ENCODE measurements around the gene SCRN3.

Gene SCRN3

DNA sequence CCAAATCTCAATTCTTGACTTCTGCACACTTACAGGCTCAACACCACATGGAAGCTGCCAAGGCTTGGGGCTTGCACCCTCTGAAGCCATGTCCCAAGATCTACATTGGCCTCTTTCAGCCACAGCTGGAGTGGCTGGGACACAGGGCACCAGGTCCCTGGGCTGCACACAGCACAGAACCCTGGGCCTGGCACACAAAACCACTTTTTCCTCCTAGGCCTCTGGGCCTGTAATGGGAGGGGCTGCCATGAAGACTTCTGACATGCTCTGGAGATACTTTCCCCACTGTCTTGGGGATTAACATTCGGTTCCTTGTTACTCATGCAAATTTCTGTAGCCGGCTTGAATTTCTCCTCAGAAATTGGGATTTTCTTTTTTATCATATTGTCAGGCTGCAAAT lies 30.9 kb upstream of the SCRN3 start:
- Histone ChIP-seq H3K27me3 (ENCODE audit: low read length) (no peaks in the 10 kb centered on the region), H3K9ac (ENCODE audit: low read length) (no peak overlapping the region), H3K27ac (ENCODE audit: low read depth, low read length) (no peak overlapping the region), H4K20me1 (ENCODE audit: low read depth, low read length) (no peaks in the 10 kb centered on the region), H3F3A (ENCODE audit: insufficient read depth) (no peaks in the 10 kb centered on the region), H2AFZ (ENCODE audit: low read depth, low read length, severe bottlenecking) (no peak overlapping the region), H3K4me3 (ENCODE audit: insufficient read depth, low read length, poor library complexity, severe bottlenecking) (no peak overlapping the region), H3K9me2 (replicated peaks; ENCODE audit: insufficient read depth, low read length) (no peaks in the 10 kb centered on the region), H3K79me2 (ENCODE audit: insufficient read depth, low read length) (no peaks in the 10 kb centered on the region), H3K36me3 (ENCODE audit: low read length) (peaks cover 9% of the 10 kb centered on the region; the same call in 1 of the 2 replicates), H3K4me2 (ENCODE audit: low read depth, low read length, poor library complexity, severe bottlenecking) (no peak overlapping the region), H3K9me3 (ENCODE audit: insufficient read depth, low read length) (peaks cover 5% of the 10 kb centered on the region; the same call in 1 of the 2 replicates)
- TF ChIP-seq, protein P1, sequence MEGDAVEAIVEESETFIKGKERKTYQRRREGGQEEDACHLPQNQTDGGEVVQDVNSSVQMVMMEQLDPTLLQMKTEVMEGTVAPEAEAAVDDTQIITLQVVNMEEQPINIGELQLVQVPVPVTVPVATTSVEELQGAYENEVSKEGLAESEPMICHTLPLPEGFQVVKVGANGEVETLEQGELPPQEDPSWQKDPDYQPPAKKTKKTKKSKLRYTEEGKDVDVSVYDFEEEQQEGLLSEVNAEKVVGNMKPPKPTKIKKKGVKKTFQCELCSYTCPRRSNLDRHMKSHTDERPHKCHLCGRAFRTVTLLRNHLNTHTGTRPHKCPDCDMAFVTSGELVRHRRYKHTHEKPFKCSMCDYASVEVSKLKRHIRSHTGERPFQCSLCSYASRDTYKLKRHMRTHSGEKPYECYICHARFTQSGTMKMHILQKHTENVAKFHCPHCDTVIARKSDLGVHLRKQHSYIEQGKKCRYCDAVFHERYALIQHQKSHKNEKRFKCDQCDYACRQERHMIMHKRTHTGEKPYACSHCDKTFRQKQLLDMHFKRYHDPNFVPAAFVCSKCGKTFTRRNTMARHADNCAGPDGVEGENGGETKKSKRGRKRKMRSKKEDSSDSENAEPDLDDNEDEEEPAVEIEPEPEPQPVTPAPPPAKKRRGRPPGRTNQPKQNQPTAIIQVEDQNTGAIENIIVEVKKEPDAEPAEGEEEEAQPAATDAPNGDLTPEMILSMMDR (IDR thresholded peaks at IDR 0.05; ENCODE audit: insufficient read depth, low read length, poor library complexity, severe bottlenecking) = no peak
- TF ChIP-seq EZH2phosphoT487 (conservative IDR thresholded peaks at IDR 0.05; ENCODE audit: low read length) = no peak

DNA sequence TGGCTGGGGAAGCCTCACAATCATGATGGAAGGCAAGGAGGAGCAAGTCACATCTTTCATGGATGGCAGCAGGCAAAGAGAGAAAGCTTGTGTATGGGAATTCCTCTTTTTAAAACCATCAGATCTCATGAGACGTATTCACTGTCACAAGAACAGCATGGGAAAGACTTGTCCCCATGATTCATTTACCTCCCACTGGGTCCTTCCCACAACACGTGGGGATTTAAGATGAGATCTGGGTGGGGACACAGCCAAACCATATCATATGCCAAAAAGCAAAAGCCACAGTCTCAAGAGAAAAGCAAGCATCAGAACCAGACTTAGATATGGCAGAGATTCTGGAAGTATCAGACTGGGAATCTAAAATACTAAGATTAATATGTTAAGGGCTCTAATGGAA lies 30.0 kb upstream of the SCRN3 start:
- Histone ChIP-seq H3K79me2 (ENCODE audit: insufficient read depth, low read length) (no peaks in the 10 kb centered on the region), H4K20me1 (ENCODE audit: low read depth, low read length) (no peaks in the 10 kb centered on the region), H3K4me3 (ENCODE audit: insufficient read depth, low read length, poor library complexity, severe bottlenecking) (no peak overlapping the region), H3K27me3 (ENCODE audit: low read length) (no peaks in the 10 kb centered on the region), H3K9me2 (replicated peaks; ENCODE audit: insufficient read depth, low read length) (no peaks in the 10 kb centered on the region), H3K27ac (ENCODE audit: low read depth, low read length) (no peak overlapping the region), H3K9me3 (ENCODE audit: insufficient read depth, low read length) (peaks cover 5% of the 10 kb centered on the region; the same call in 1 of the 2 replicates), H3F3A (ENCODE audit: insufficient read depth) (no peaks in the 10 kb centered on the region), H2AFZ (ENCODE audit: low read depth, low read length, severe bottlenecking) (no peak overlapping the region), H3K36me3 (ENCODE audit: low read length) (peaks cover 9% of the 10 kb centered on the region; the same call in 1 of the 2 replicates), H3K9ac (ENCODE audit: low read length) (no peak overlapping the region), H3K4me2 (ENCODE audit: low read depth, low read length, poor library complexity, severe bottlenecking) (no peak overlapping the region)
- TF ChIP-seq, protein P1 (IDR thresholded peaks at IDR 0.05; ENCODE audit: insufficient read depth, low read length, poor library complexity, severe bottlenecking) = no peak
- no peak for TF ChIP-seq EZH2phosphoT487 (conservative IDR thresholded peaks at IDR 0.05; ENCODE audit: low read length)

GRCh38 chr2:174368691-174369090 lies 26.8 kb upstream of the SCRN3 start:
- no peaks in the 10 kb centered on the region for H3K27me3 ChIP-seq (ENCODE audit: low read length)
- H3K36me3 ChIP-seq (ENCODE audit: low read length) = peaks cover 9% of the 10 kb centered on the region; the same call in 1 of the 2 replicates
- no peaks in the 10 kb centered on the region for H3F3A ChIP-seq (ENCODE audit: insufficient read depth)
- H3K4me2 ChIP-seq (ENCODE audit: low read depth, low read length, poor library complexity, severe bottlenecking) = no peak overlapping the region
- H3K4me3 ChIP-seq (ENCODE audit: insufficient read depth, low read length, poor library complexity, severe bottlenecking) = no peak overlapping the region
- H3K9me2 ChIP-seq (replicated peaks; ENCODE audit: insufficient read depth, low read length) = no peaks in the 10 kb centered on the region
- H3K9me3 ChIP-seq (ENCODE audit: insufficient read depth, low read length) = peaks cover 5% of the 10 kb centered on the region; the same call in 1 of the 2 replicates
- H4K20me1 ChIP-seq (ENCODE audit: low read depth, low read length) = no peaks in the 10 kb centered on the region
- TF ChIP-seq EZH2phosphoT487 (conservative IDR thresholded peaks at IDR 0.05; ENCODE audit: low read length) = no peak
- TF ChIP-seq, protein P1 (IDR thresholded peaks at IDR 0.05; ENCODE audit: insufficient read depth, low read length, poor library complexity, severe bottlenecking) = no peak
- H3K79me2 ChIP-seq (ENCODE audit: insufficient read depth, low read length) = no peaks in the 10 kb centered on the region
- no peak overlapping the region for H3K9ac ChIP-seq (ENCODE audit: low read length)
- no peak overlapping the region for H2AFZ ChIP-seq (ENCODE audit: low read depth, low read length, severe bottlenecking)
- H3K27ac ChIP-seq (ENCODE audit: low read depth, low read length) = no peak overlapping the region
